HepG2 (cell line): ENCODE measurements around the gene RUNX2.

Source experiments
- CREB1 ChIP-seq, 2 experiments: fragments of 450-650 bp in 1 of 2; IDR thresholded peaks; 2 replicates each; pipeline ENCODE4 v1.6.1; 2016 to 2017; ENCODE audit warnings: control low read depth in 1 of 2, mild to moderate bottlenecking in 1 of 2, missing compliant biosample characterization in 1 of 2, missing genetic modification characterization in 1 of 2
- CTCF ChIP-seq: sonication (generic); formaldehyde crosslinking; IDR thresholded peaks from 2 replicates; pipeline ENCODE4 v1.5.0; 2020; ENCODE audit warnings: mild to moderate bottlenecking, missing genetic modification reagents, moderate library complexity
- POLR2A ChIP-seq, 2 experiments: IDR thresholded peaks; 2 replicates each; pipeline ENCODE4 v1.6.1; 2011; ENCODE audit warnings: low read depth in 2 of 2, low read length in 2 of 2, mild to moderate bottlenecking in 1 of 2, moderate library complexity in 1 of 2; ENCODE audit not compliant: insufficient read depth in 1 of 2
- ZBTB40 ChIP-seq, 2 experiments: fragments of 450-650 bp in 1 of 2; sonication (generic) in 1 of 2; formaldehyde crosslinking in 1 of 2; IDR thresholded peaks; 2 replicates each; pipeline versions ENCODE4 v1.6.1 to v1.8.0; 2016 to 2022; ENCODE audit warnings: antibody characterized with exemption in 1 of 2, mild to moderate bottlenecking in 1 of 2, missing genetic modification reagents in 1 of 2
- ZNF292 ChIP-seq: sonication (generic); formaldehyde crosslinking; IDR thresholded peaks from 2 replicates; pipeline ENCODE4 v1.8.1; 2022; ENCODE audit warnings: mild to moderate bottlenecking, low read depth, missing genetic modification reagents, borderline replicate concordance

- TF ChIP-seq CTCF (CRISPR knock-in tag) (no peak), POLR2A (IDR thresholded peaks at IDR 0.05; ENCODE audit: insufficient read depth in 1 of 2, low read depth in 2 of 2, low read length in 2 of 2) (no peak), ZNF292 (CRISPR knock-in tag) (no peak), ZBTB40 (IDR thresholded peaks at IDR 0.05) (no peak), ZBTB40 (CRISPR knock-in tag; IDR thresholded peaks at IDR 0.05) (no peak), CREB1 (IDR thresholded peaks at IDR 0.05) (no peak), CREB1 (CRISPR knock-in tag; IDR thresholded peaks at IDR 0.05) (no peak)
Measured at GRCh38 chr6:45382391-45382790, 54.3 kb downstream of the RUNX2 start.
